SK-N-SH (cell line): ENCODE results near the gene ITGA5. TPM values are rescaled to one million over a fixed set of nuclear protein-coding genes. Genes with fewer than 3 reads are reported as not detected.

Experiments used
- CTCF ChIA-PET: fragments of 300-600, 350-600 bp; formaldehyde crosslinking; extraction: SDS; loops from one replicate; lab custom pipeline; 2021; lab: Yijun Ruan, JAX
- POLR2A ChIA-PET: fragments of 350-600 bp; sonication (Branson Sonifier 250); formaldehyde crosslinking; extraction: SDS; loops from one replicate; lab custom pipeline; 2020; ENCODE audit warnings: antibody characterized with exemption, inconsistent platforms; lab: Yijun Ruan, JAX
- DNase-seq: peaks from one replicate; pipeline ENCODE4 v3.0.0; 2012
- H2AFZ ChIP-seq: fragments of 200-600 bp; sonication (generic); 2 replicates; pipeline ENCODE4 v1.8.1; 2016; ENCODE audit warnings: antibody characterized with exemption, mild to moderate bottlenecking, low read depth
- H3F3A ChIP-seq: fragments of 200-600 bp; sonication (generic); replicated peaks from 2 replicates; pipeline ENCODE3; 2016; ENCODE audit warnings: antibody characterized with exemption, mild to moderate bottlenecking; ENCODE audit not compliant: insufficient read depth
- H3K27ac ChIP-seq, 2 experiments: fragments of 200-500 bp in 1 of 2; fragments of 200-600 bp in 1 of 2; sonication (Bioruptor generic) in 1 of 2; sonication (generic), shearing (Covaris generic) in 1 of 2; 2 replicates each; pipeline versions ENCODE4 v1.5.1 to v1.6.1; 2014 to 2016; ENCODE audit warnings: low read depth in 2 of 2, inconsistent platforms in 1 of 2, low read length in 1 of 2, mild to moderate bottlenecking in 1 of 2, mixed read lengths in 1 of 2
- H3K27me3 ChIP-seq: fragments of 200-600 bp; sonication (generic), shearing (Covaris generic); 2 replicates; pipeline ENCODE4 v1.6.1; 2016; ENCODE audit warnings: mixed run types; ENCODE audit not compliant: insufficient read depth
- H3K36me3 ChIP-seq, 2 experiments: fragments of 200-500 bp in 1 of 2; fragments of 200-600 bp in 1 of 2; sonication (Bioruptor generic) in 1 of 2; sonication (generic) in 1 of 2; replicated peaks in 1 of 2; 2 replicates each; pipeline versions ENCODE3 to v1.5.1; 2014 to 2016; ENCODE audit warnings: low read length in 1 of 2, mild to moderate bottlenecking in 1 of 2; ENCODE audit not compliant: insufficient read depth in 2 of 2, control insufficient read depth in 1 of 2
- H3K4me1 ChIP-seq, 2 experiments: fragments of 200-500 bp in 1 of 2; fragments of 200-600 bp in 1 of 2; sonication (Bioruptor generic) in 1 of 2; sonication (generic), shearing (Covaris generic) in 1 of 2; 2 replicates each; pipeline versions ENCODE4 v1.5.1 to v1.6.1; 2014 to 2016; ENCODE audit warnings: low read depth in 1 of 2, low read length in 1 of 2, mixed run types in 1 of 2; ENCODE audit not compliant: insufficient read depth in 2 of 2, control insufficient read depth in 1 of 2
- H3K4me2 ChIP-seq: fragments of 200-600 bp; sonication (generic), shearing (Covaris generic); 2 replicates; pipeline ENCODE4 v1.6.1; 2017; ENCODE audit warnings: mixed run types
- H3K4me3 ChIP-seq, 2 experiments: fragments of 200-500 bp in 1 of 2; fragments of 200-600 bp in 1 of 2; sonication (Bioruptor generic) in 1 of 2; sonication (generic), shearing (Covaris generic) in 1 of 2; 2 replicates each; pipeline versions ENCODE4 v1.5.1 to v1.8.1; 2014 to 2016; ENCODE audit warnings: low read depth in 2 of 2, inconsistent platforms in 1 of 2, low read length in 1 of 2, mild to moderate bottlenecking in 1 of 2, mixed read lengths in 1 of 2, moderate library complexity in 1 of 2
- H3K79me2 ChIP-seq: fragments of 200-600 bp; sonication (generic); 2 replicates; pipeline ENCODE4 v1.8.1; 2017; ENCODE audit warnings: mild to moderate bottlenecking; ENCODE audit not compliant: insufficient read depth
- H3K9ac ChIP-seq: fragments of 200-600 bp; sonication (generic); 2 replicates; pipeline ENCODE4 v1.6.1; 2017; ENCODE audit warnings: mixed run types
- H3K9me2 ChIP-seq: fragments of 200-600 bp; sonication (generic); 2 replicates; pipeline ENCODE4 v1.6.1; 2017; ENCODE audit warnings: mixed run types
- H3K9me3 ChIP-seq: fragments of 200-600 bp; sonication (generic); 2 replicates; pipeline ENCODE4 v1.6.1; 2017; ENCODE audit warnings: mixed run types, mild to moderate bottlenecking, moderate library complexity
- H4K20me1 ChIP-seq: fragments of 200-600 bp; sonication (generic); 2 replicates; pipeline ENCODE4 v1.6.1; 2017; ENCODE audit warnings: mild to moderate bottlenecking, mixed run types; ENCODE audit not compliant: insufficient read depth
- CHD2 ChIP-seq: fragments of 150-350 bp; IDR thresholded peaks from 2 replicates; pipeline ENCODE4 v1.6.1; 2018; ENCODE audit warnings: low read length; ENCODE audit not compliant: partially characterized antibody
- ELF1 ChIP-seq: IDR thresholded peaks from 2 replicates; pipeline ENCODE4 v1.4.0; 2012
- EP300 ChIP-seq, 2 experiments: IDR thresholded peaks; 2 replicates each; pipeline versions ENCODE4 v1.4.0 to v1.6.1; 2012; ENCODE audit warnings: borderline replicate concordance in 1 of 2, low read depth in 1 of 2, low read length in 1 of 2
- FOSL2 ChIP-seq: IDR thresholded peaks from 2 replicates; pipeline ENCODE4 v1.4.0; 2012; ENCODE audit warnings: low read depth, mild to moderate bottlenecking, moderate library complexity, borderline replicate concordance
- FOXJ3 ChIP-seq: sonication (generic); formaldehyde crosslinking; IDR thresholded peaks from 2 replicates; pipeline ENCODE4 v1.5.1; 2020; ENCODE audit warnings: mild to moderate bottlenecking, missing genetic modification reagents
- JUND ChIP-seq: IDR thresholded peaks from 2 replicates; pipeline ENCODE4 v1.4.0; 2012
- MEF2A ChIP-seq: IDR thresholded peaks from 2 replicates; pipeline ENCODE4 v1.4.0; 2012; ENCODE audit warnings: low read depth, borderline replicate concordance
- NFIC ChIP-seq: IDR thresholded peaks from 2 replicates; pipeline ENCODE4 v1.4.0; 2012; ENCODE audit warnings: borderline replicate concordance
- POLR2AphosphoS5 ChIP-seq: IDR thresholded peaks from 2 replicates; pipeline ENCODE4 v1.6.1; 2012; ENCODE audit warnings: low read depth, low read length
- RAD21 ChIP-seq: IDR thresholded peaks from 2 replicates; pipeline ENCODE4 v1.6.1; 2012; ENCODE audit warnings: mild to moderate bottlenecking, low read length
- RCOR1 ChIP-seq: fragments of 150-350 bp; IDR thresholded peaks from 2 replicates; pipeline ENCODE4 v1.6.1; 2017; ENCODE audit warnings: antibody characterized with exemption, low read length
- RFX5 ChIP-seq: IDR thresholded peaks from 2 replicates; pipeline ENCODE4 v1.6.1; 2012; ENCODE audit warnings: mild to moderate bottlenecking, improper control_type of control experiment, low read length
- RXRA ChIP-seq: IDR thresholded peaks from 2 replicates; pipeline ENCODE4 v1.4.0; 2012; ENCODE audit warnings: low read depth, mild to moderate bottlenecking, borderline replicate concordance
- SIN3A ChIP-seq: IDR thresholded peaks from 2 replicates; pipeline ENCODE4 v1.6.1; 2012; ENCODE audit warnings: low read depth, mild to moderate bottlenecking, low read length, moderate library complexity, borderline replicate concordance
- TEAD4 ChIP-seq: IDR thresholded peaks from 2 replicates; pipeline ENCODE4 v1.4.0; 2012; ENCODE audit warnings: mild to moderate bottlenecking, borderline replicate concordance; ENCODE audit not compliant: insufficient read depth
- WGBS: methylation state at CpG from one replicate; pipeline ENCODE4 v1.1.6; 2017; ENCODE audit warnings: low lambda C conversion rate; 5-methylcytosine and 5-hydroxymethylcytosine counted together
- polyA plus RNA-seq, 3 experiments: library from polyadenylated mRNA; depleted of rRNA; stranded (reverse); fragments of >200 nt; gene quantifications; 2 replicates each; pipeline ENCODE4 v1.2.3, GENCODE V29; 2012
- TF ChIP-seq, protein P1 (sequence below): IDR thresholded peaks from 2 replicates; pipeline ENCODE4 v1.4.0; 2012; ENCODE audit warnings: low read depth
- TF ChIP-seq, protein P2 (sequence below): IDR thresholded peaks from 2 replicates; pipeline ENCODE4 v1.4.0; 2012; ENCODE audit warnings: low read depth, borderline replicate concordance
- TF ChIP-seq, protein P3 (sequence below): fragments of 150-350 bp; IDR thresholded peaks from 2 replicates; pipeline ENCODE4 v1.6.1; 2017; ENCODE audit warnings: antibody characterized with exemption, low read length, low read depth, borderline replicate concordance
- TF ChIP-seq, protein P4 (sequence below): IDR thresholded peaks from 2 replicates; pipeline ENCODE4 v1.6.1; 2012; ENCODE audit warnings: mild to moderate bottlenecking, low read depth, low read length, moderate library complexity
- TF ChIP-seq, protein P5 (sequence below): IDR thresholded peaks from 2 replicates; pipeline ENCODE4 v1.4.0; 2012; ENCODE audit warnings: low read depth, borderline replicate concordance
- TF ChIP-seq, protein P6 (sequence below): fragments of 200-600 bp; sonication (generic); IDR thresholded peaks from 2 replicates; pipeline ENCODE4 v1.6.1; 2017; ENCODE audit warnings: antibody characterized with exemption, mild to moderate bottlenecking, moderate library complexity

The ITGA5 gene
- polyA plus RNA-seq, 1 of the 3 experiments (the other 2 are of a cell fraction): 52.5 TPM

DNA sequence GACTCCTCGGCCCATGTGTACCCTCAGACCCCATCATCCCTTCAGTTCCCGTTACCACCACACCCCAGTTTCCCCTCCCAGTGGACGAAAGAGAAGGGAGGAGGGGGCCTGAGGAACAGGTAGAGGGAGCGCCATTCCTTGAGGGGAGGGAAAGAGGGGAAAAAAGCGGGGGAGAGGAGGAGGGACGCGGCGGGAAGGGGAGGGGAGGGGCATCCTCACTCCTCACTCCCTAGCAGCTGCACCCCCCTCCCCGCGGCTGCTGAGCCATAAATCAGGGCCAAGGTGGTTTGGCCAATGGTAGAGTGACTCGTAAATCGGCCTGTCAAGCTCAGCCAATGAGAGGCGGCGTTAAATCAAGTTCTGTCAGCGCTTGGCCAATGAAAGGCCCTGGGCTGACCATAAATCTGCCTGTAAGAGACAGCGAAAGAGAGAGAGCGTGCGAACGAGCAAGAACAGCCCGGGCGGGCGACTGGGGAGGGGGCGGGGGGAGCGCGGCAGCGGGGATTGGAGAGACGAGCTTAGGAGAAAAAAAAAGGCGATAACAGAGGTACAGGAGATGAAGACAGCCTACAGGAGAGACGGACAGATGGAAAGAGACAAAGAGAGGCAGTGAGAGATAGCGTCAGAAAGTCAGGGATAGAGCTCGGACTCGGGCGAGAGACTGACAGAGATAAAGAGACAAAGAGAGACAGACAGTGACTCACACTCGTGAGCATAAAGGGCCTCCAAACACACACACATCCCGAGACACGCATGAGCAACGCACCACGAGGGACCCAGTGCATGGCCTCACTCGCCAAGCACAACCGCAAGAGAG lies 59.9 kb downstream of the ITGA5 start:
- Histone ChIP-seq H3K9me3 (no peaks in the 10 kb centered on the region), H3K79me2 (no peaks in the 10 kb centered on the region), H3K9ac (peak overlapping the region; percentile 95), H3K36me3 (no peaks in the 10 kb centered on the region), H3K4me2 (peak overlapping the region; percentile 99), H3K4me3 (peak overlapping the region; percentile 55 to 76), H2AFZ (peak overlapping the region; percentile 98), H3F3A (peaks cover 14% of the 10 kb centered on the region), H3K27ac (peak overlapping the region; percentile 79 to 99), H3K27me3 (no peaks in the 10 kb centered on the region), H4K20me1 (no peaks in the 10 kb centered on the region), H3K4me1 (peaks cover 27 to 47% of the 10 kb centered on the region in 2 experiments), H3K9me2 (no peaks in the 10 kb centered on the region)
- POLR2A ChIA-PET: interaction anchor here (0.7 to 1.8 kb wide), 13 partner anchors 11 to 163 kb away, joined by 3 to 20 read pairs (median 4); partner anchors contain the start of genes CBX5, COPZ1 and HNRNPA1
- CTCF ChIA-PET: interaction anchor here (0.6 to 9.2 kb wide), 25 partner anchors 8 to 374 kb away, joined by 3 to 266 read pairs (median 4); partner anchors contain the start of genes CBX5, COPZ1, HOXC10 and HOXC5
- WGBS: under 1% methylated on average over 38 of the region's 40 CpGs
- peak; percentile 91 for DNase-seq
- TF ChIP-seq NFIC: peak; percentile 40; the same call in 1 of the 2 replicates
- no peak; the same call in 1 of the 2 replicates for TF ChIP-seq TEAD4
- TF ChIP-seq RAD21: no peak
- TF ChIP-seq, protein P1, sequence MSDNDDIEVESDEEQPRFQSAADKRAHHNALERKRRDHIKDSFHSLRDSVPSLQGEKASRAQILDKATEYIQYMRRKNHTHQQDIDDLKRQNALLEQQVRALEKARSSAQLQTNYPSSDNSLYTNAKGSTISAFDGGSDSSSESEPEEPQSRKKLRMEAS: peak; percentile 96
- TF ChIP-seq FOSL2: peak; percentile 31; the same call in 1 of the 2 replicates
- TF ChIP-seq, protein P2, sequence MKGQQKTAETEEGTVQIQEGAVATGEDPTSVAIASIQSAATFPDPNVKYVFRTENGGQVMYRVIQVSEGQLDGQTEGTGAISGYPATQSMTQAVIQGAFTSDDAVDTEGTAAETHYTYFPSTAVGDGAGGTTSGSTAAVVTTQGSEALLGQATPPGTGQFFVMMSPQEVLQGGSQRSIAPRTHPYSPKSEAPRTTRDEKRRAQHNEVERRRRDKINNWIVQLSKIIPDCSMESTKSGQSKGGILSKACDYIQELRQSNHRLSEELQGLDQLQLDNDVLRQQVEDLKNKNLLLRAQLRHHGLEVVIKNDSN: no peak
- peak; percentile 62 for TF ChIP-seq POLR2AphosphoS5
- TF ChIP-seq RFX5: peak; percentile 94
- TF ChIP-seq FOXJ3 (CRISPR knock-in tag): no peak
- peak; percentile 80 for TF ChIP-seq JUND
- TF ChIP-seq, protein P3, sequence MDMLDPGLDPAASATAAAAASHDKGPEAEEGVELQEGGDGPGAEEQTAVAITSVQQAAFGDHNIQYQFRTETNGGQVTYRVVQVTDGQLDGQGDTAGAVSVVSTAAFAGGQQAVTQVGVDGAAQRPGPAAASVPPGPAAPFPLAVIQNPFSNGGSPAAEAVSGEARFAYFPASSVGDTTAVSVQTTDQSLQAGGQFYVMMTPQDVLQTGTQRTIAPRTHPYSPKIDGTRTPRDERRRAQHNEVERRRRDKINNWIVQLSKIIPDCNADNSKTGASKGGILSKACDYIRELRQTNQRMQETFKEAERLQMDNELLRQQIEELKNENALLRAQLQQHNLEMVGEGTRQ: no peak
- peak; percentile 80; the same call in 1 of the 2 replicates for TF ChIP-seq RCOR1
- no peak; the same call in 1 of the 2 replicates for TF ChIP-seq MEF2A
- no peak; the same call in 1 of the 2 replicates for TF ChIP-seq RXRA
- TF ChIP-seq, protein P4, sequence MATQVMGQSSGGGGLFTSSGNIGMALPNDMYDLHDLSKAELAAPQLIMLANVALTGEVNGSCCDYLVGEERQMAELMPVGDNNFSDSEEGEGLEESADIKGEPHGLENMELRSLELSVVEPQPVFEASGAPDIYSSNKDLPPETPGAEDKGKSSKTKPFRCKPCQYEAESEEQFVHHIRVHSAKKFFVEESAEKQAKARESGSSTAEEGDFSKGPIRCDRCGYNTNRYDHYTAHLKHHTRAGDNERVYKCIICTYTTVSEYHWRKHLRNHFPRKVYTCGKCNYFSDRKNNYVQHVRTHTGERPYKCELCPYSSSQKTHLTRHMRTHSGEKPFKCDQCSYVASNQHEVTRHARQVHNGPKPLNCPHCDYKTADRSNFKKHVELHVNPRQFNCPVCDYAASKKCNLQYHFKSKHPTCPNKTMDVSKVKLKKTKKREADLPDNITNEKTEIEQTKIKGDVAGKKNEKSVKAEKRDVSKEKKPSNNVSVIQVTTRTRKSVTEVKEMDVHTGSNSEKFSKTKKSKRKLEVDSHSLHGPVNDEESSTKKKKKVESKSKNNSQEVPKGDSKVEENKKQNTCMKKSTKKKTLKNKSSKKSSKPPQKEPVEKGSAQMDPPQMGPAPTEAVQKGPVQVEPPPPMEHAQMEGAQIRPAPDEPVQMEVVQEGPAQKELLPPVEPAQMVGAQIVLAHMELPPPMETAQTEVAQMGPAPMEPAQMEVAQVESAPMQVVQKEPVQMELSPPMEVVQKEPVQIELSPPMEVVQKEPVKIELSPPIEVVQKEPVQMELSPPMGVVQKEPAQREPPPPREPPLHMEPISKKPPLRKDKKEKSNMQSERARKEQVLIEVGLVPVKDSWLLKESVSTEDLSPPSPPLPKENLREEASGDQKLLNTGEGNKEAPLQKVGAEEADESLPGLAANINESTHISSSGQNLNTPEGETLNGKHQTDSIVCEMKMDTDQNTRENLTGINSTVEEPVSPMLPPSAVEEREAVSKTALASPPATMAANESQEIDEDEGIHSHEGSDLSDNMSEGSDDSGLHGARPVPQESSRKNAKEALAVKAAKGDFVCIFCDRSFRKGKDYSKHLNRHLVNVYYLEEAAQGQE: no peak
- TF ChIP-seq EP300 (IDR thresholded peaks at IDR 0.05; ENCODE audit: borderline replicate concordance in 1 of 2, low read depth in 1 of 2, low read length in 1 of 2): peak; percentile 68 to 89; a peak in 3 of 4 replicates
- TF ChIP-seq CHD2: peak; percentile 93
- TF ChIP-seq, protein P5, sequence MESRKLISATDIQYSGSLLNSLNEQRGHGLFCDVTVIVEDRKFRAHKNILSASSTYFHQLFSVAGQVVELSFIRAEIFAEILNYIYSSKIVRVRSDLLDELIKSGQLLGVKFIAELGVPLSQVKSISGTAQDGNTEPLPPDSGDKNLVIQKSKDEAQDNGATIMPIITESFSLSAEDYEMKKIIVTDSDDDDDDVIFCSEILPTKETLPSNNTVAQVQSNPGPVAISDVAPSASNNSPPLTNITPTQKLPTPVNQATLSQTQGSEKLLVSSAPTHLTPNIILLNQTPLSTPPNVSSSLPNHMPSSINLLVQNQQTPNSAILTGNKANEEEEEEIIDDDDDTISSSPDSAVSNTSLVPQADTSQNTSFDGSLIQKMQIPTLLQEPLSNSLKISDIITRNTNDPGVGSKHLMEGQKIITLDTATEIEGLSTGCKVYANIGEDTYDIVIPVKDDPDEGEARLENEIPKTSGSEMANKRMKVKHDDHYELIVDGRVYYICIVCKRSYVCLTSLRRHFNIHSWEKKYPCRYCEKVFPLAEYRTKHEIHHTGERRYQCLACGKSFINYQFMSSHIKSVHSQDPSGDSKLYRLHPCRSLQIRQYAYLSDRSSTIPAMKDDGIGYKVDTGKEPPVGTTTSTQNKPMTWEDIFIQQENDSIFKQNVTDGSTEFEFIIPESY: peak; percentile 77
- no peak for TF ChIP-seq ELF1
- TF ChIP-seq, protein P6, sequence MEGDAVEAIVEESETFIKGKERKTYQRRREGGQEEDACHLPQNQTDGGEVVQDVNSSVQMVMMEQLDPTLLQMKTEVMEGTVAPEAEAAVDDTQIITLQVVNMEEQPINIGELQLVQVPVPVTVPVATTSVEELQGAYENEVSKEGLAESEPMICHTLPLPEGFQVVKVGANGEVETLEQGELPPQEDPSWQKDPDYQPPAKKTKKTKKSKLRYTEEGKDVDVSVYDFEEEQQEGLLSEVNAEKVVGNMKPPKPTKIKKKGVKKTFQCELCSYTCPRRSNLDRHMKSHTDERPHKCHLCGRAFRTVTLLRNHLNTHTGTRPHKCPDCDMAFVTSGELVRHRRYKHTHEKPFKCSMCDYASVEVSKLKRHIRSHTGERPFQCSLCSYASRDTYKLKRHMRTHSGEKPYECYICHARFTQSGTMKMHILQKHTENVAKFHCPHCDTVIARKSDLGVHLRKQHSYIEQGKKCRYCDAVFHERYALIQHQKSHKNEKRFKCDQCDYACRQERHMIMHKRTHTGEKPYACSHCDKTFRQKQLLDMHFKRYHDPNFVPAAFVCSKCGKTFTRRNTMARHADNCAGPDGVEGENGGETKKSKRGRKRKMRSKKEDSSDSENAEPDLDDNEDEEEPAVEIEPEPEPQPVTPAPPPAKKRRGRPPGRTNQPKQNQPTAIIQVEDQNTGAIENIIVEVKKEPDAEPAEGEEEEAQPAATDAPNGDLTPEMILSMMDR: no peak
- TF ChIP-seq SIN3A: peak; percentile 99
